ENCODE data around the gene LRP1B.

Gene LRP1B

GRCh38 chr2:142033393-142033792 lies 97.4 kb downstream of the LRP1B start:
- no peaks in the 10 kb centered on the region for H3K27me3 ChIP-seq (replicated peaks; ENCODE audit: insufficient read depth, low read length)
- no peaks in the 10 kb centered on the region for H3K9me3 ChIP-seq (replicated peaks; ENCODE audit: insufficient read depth, low read length)
- H3K79me2 ChIP-seq (ENCODE audit: low read length): no peaks in the 10 kb centered on the region
- no peaks in the 10 kb centered on the region for H4K20me1 ChIP-seq (ENCODE audit: insufficient read depth, low read length)
- H3K9ac ChIP-seq (ENCODE audit: low read length): no peak overlapping the region
- no peak for TF ChIP-seq EZH2 (optimal IDR thresholded peaks at IDR 0.05; ENCODE audit: low read depth, low read length)
- no peak for TF ChIP-seq EZH2phosphoT487 (IDR thresholded peaks at IDR 0.05; ENCODE audit: low read length)
- no peak for TF ChIP-seq CTCF (IDR thresholded peaks at IDR 0.05; ENCODE audit: low read length)
- no peak for DNase-seq
- H3K36me3 ChIP-seq (replicated peaks; ENCODE audit: insufficient read depth, low read length): no peaks in the 10 kb centered on the region
- no peak overlapping the region for H2AFZ ChIP-seq (ENCODE audit: low read length)
- no peak overlapping the region for H3K4me3 ChIP-seq (ENCODE audit: low read length)
- H3F3A ChIP-seq (ENCODE audit: insufficient read depth, low read length): no peaks in the 10 kb centered on the region
- no peak overlapping the region for H3K4me2 ChIP-seq (ENCODE audit: low read depth, low read length)
- no peak overlapping the region for H3K27ac ChIP-seq (ENCODE audit: low read length)
- H3K4me1 ChIP-seq (ENCODE audit: low read length): no peaks in the 10 kb centered on the region
- H3K9me2 ChIP-seq (replicated peaks; ENCODE audit: insufficient read depth, low read length): no peaks in the 10 kb centered on the region

GRCh38 chr2:142031656-142032055 lies 99.2 kb downstream of the LRP1B start:
- no peak for DNase-seq
- no peaks in the 10 kb centered on the region for H3K9me3 ChIP-seq (replicated peaks; ENCODE audit: insufficient read depth, low read length)
- TF ChIP-seq EZH2phosphoT487 (IDR thresholded peaks at IDR 0.05; ENCODE audit: low read length) (no peak), EZH2 (optimal IDR thresholded peaks at IDR 0.05; ENCODE audit: low read depth, low read length) (no peak), CTCF (IDR thresholded peaks at IDR 0.05; ENCODE audit: low read length) (no peak)
- no peaks in the 10 kb centered on the region for H3K27me3 ChIP-seq (replicated peaks; ENCODE audit: insufficient read depth, low read length)
- no peak overlapping the region for H3K9ac ChIP-seq (ENCODE audit: low read length)
- H3K79me2 ChIP-seq (ENCODE audit: low read length): no peaks in the 10 kb centered on the region
- H3K4me1 ChIP-seq (ENCODE audit: low read length): no peaks in the 10 kb centered on the region
- H4K20me1 ChIP-seq (ENCODE audit: insufficient read depth, low read length): no peaks in the 10 kb centered on the region
- H3K4me3 ChIP-seq (ENCODE audit: low read length): no peak overlapping the region
- H3K9me2 ChIP-seq (replicated peaks; ENCODE audit: insufficient read depth, low read length): no peaks in the 10 kb centered on the region
- no peaks in the 10 kb centered on the region for H3F3A ChIP-seq (ENCODE audit: insufficient read depth, low read length)
- H3K4me2 ChIP-seq (ENCODE audit: low read depth, low read length): no peak overlapping the region
- H3K27ac ChIP-seq (ENCODE audit: low read length): no peak overlapping the region
- no peak overlapping the region for H2AFZ ChIP-seq (ENCODE audit: low read length)
- no peaks in the 10 kb centered on the region for H3K36me3 ChIP-seq (replicated peaks; ENCODE audit: insufficient read depth, low read length)

GRCh38 chr2:142030735-142031134 lies 100.1 kb downstream of the LRP1B start:
- Histone ChIP-seq H3K9me2 (replicated peaks; ENCODE audit: insufficient read depth, low read length) (no peaks in the 10 kb centered on the region), H3K4me1 (ENCODE audit: low read length) (no peaks in the 10 kb centered on the region), H4K20me1 (ENCODE audit: insufficient read depth, low read length) (no peaks in the 10 kb centered on the region), H3K27me3 (replicated peaks; ENCODE audit: insufficient read depth, low read length) (no peaks in the 10 kb centered on the region), H3K9ac (ENCODE audit: low read length) (no peak overlapping the region), H3K4me3 (ENCODE audit: low read length) (no peak overlapping the region), H3K36me3 (replicated peaks; ENCODE audit: insufficient read depth, low read length) (no peaks in the 10 kb centered on the region), H3K4me2 (ENCODE audit: low read depth, low read length) (no peak overlapping the region), H3K79me2 (ENCODE audit: low read length) (no peaks in the 10 kb centered on the region), H3F3A (ENCODE audit: insufficient read depth, low read length) (no peaks in the 10 kb centered on the region), H3K9me3 (replicated peaks; ENCODE audit: insufficient read depth, low read length) (no peaks in the 10 kb centered on the region), H2AFZ (ENCODE audit: low read length) (no peak overlapping the region), H3K27ac (ENCODE audit: low read length) (no peak overlapping the region)
- TF ChIP-seq CTCF (IDR thresholded peaks at IDR 0.05; ENCODE audit: low read length): no peak
- TF ChIP-seq EZH2 (optimal IDR thresholded peaks at IDR 0.05; ENCODE audit: low read depth, low read length): no peak
- no peak for TF ChIP-seq EZH2phosphoT487 (IDR thresholded peaks at IDR 0.05; ENCODE audit: low read length)
- DNase-seq: no peak
